Activated CD8-positive, alpha-beta T cell treated with anti-CD3 and anti-CD28 coated beads, Interleukin-2, amount 10 ng/mL, durations not matched to agents 7 days and 5 days (primary cell): Measurements from ENCODE around the gene NAT8L. TPM values are rescaled to one million over a fixed set of nuclear protein-coding genes. Genes with fewer than 3 reads are reported as not detected.

Experiments used
- ATAC-seq: fragments of 150-1000 bp; cut with Tn5 transposase; one replicate; pipeline ENCODE4 v1.10.0; 2021; ENCODE audit warnings: moderate library complexity
- CTCF ChIA-PET: fragments of 350-600 bp; sonication (Branson Sonifier 250); formaldehyde crosslinking; loops from one replicate; lab custom pipeline; 2021; ENCODE audit warnings: antibody characterized with exemption; lab: Charles Lee
- POLR2A ChIA-PET: fragments of 350-600 bp; sonication (Branson Sonifier 250); formaldehyde crosslinking; loops from one replicate; lab custom pipeline; 2021; ENCODE audit warnings: antibody characterized with exemption; lab: Charles Lee
- DNase-seq: peaks from one replicate; pipeline ENCODE4 v3.0.0-alpha.2; 2020
- H3K27ac Mint-ChIP-seq: one replicate; pipeline ENCODE4 v1.8.0; 2021; ENCODE audit warnings: mild to moderate bottlenecking, mixed read lengths
- H3K27me3 Mint-ChIP-seq: one replicate; pipeline ENCODE4 v1.8.0; 2021; ENCODE audit warnings: low read depth, mixed read lengths
- H3K36me3 Mint-ChIP-seq: one replicate; pipeline ENCODE4 v1.8.0; 2021; ENCODE audit warnings: low read depth, mixed read lengths
- H3K4me1 Mint-ChIP-seq: one replicate; pipeline ENCODE4 v1.8.0; 2021; ENCODE audit warnings: low read depth, mixed read lengths
- H3K4me3 Mint-ChIP-seq: one replicate; pipeline ENCODE4 v1.8.0; 2021; ENCODE audit warnings: mild to moderate bottlenecking, mixed read lengths
- H3K9me3 Mint-ChIP-seq: one replicate; pipeline ENCODE4 v1.8.0; 2022; ENCODE audit warnings: mixed read lengths; ENCODE audit not compliant: insufficient read depth
- total RNA-seq, 2 experiments: library from RNA; stranded (reverse); gene quantifications; one replicate each; pipeline ENCODE4 v1.2.3, GENCODE V29; 2021

Gene NAT8L
- total RNA-seq, 2 experiments from 2014 or later, result 0.05 TPM; not detected in 1

- ChIA-PET CTCF (no interaction called here), POLR2A (interaction anchor here (0.9 kb wide), 1 partner anchor 31 kb away, joined by 3 read pairs; no protein-coding TSS in a partner anchor)
- Mint-ChIP-seq H3K36me3 (no peaks in the 10 kb centered on the region), H3K4me3 (peak overlapping the region; percentile 49), H3K27ac (no peak overlapping the region), H3K4me1 (no peaks in the 10 kb centered on the region), H3K27me3 (peaks cover 17% of the 10 kb centered on the region), H3K9me3 (no peaks in the 10 kb centered on the region)
- DNase-seq (no peak), ATAC-seq (no peak)
These were observed 18.5 kb upstream of the NAT8L start for GRCh38 chr4:2040391-2041238.

GRCh38 chr4:2041239-2042130 is 17.6 kb upstream of the NAT8L start:
- peak overlapping the region; percentile 78 for H3K4me3 Mint-ChIP-seq
- ATAC-seq (peak; percentile 75), DNase-seq (peak; percentile 89)
- H3K27me3 Mint-ChIP-seq, result peaks cover 18% of the 10 kb centered on the region
- no peaks in the 10 kb centered on the region for H3K9me3 Mint-ChIP-seq
- no peaks in the 10 kb centered on the region for H3K4me1 Mint-ChIP-seq
- H3K27ac Mint-ChIP-seq, result no peak overlapping the region
- CTCF ChIA-PET, result no interaction called here
- POLR2A ChIA-PET, result interaction anchor here (0.9 kb wide), 1 partner anchor 32 kb away, joined by 3 read pairs; no protein-coding TSS in a partner anchor
- H3K36me3 Mint-ChIP-seq, result no peaks in the 10 kb centered on the region

- Mint-ChIP-seq H3K27me3 (peaks cover 16% of the 10 kb centered on the region), H3K27ac (no peak overlapping the region), H3K9me3 (no peaks in the 10 kb centered on the region), H3K4me1 (no peaks in the 10 kb centered on the region), H3K4me3 (peak overlapping the region; percentile 57), H3K36me3 (no peaks in the 10 kb centered on the region)
- ATAC-seq (peak; percentile 66), DNase-seq (peak; percentile 51)
- ChIA-PET POLR2A (interaction anchor here (0.6 kb wide), 1 partner anchor 33 kb away, joined by 3 read pairs; no protein-coding TSS in a partner anchor), CTCF (no interaction called here)
These were observed 16.8 kb upstream of the NAT8L start for GRCh38 chr4:2042204-2042946.

- Mint-ChIP-seq H3K27ac (no peak overlapping the region), H3K36me3 (no peaks in the 10 kb centered on the region)
- POLR2A ChIA-PET, result interaction anchor here (0.6 kb wide), 1 partner anchor 34 kb away, joined by 3 read pairs; no protein-coding TSS in a partner anchor
These were observed 16.2 kb upstream of the NAT8L start for GRCh38 chr4:2042947-2043395.

GRCh38 chr4:2043396-2044118 is 15.6 kb upstream of the NAT8L start:
- DNase-seq (no peak), ATAC-seq (no peak)
- peaks cover 16% of the 10 kb centered on the region for H3K27me3 Mint-ChIP-seq
- CTCF ChIA-PET, result no interaction called here
- H3K4me3 Mint-ChIP-seq, result no peak overlapping the region
- no peak overlapping the region for H3K27ac Mint-ChIP-seq
- H3K9me3 Mint-ChIP-seq, result no peaks in the 10 kb centered on the region
- POLR2A ChIA-PET, result interaction anchor here (0.6 kb wide), 1 partner anchor 34 kb away, joined by 3 read pairs; no protein-coding TSS in a partner anchor
- no peaks in the 10 kb centered on the region for H3K4me1 Mint-ChIP-seq
- no peaks in the 10 kb centered on the region for H3K36me3 Mint-ChIP-seq

More at GRCh38 chr4:2042947-2043395, 16.2 kb upstream of the NAT8L start:
- Mint-ChIP-seq H3K9me3 (no peaks in the 10 kb centered on the region), H3K4me1 (no peaks in the 10 kb centered on the region), H3K27me3 (peaks cover 16% of the 10 kb centered on the region), H3K4me3 (peak overlapping the region; percentile 57)
- CTCF ChIA-PET, result no interaction called here
- DNase-seq (no peak), ATAC-seq (no peak)

- ChIA-PET POLR2A (no interaction called here), CTCF (no interaction called here)
- H3K27me3 Mint-ChIP-seq, result peaks cover 11% of the 10 kb centered on the region
- H3K9me3 Mint-ChIP-seq, result no peaks in the 10 kb centered on the region
- DNase-seq (no peak), ATAC-seq (no peak)
- H3K27ac Mint-ChIP-seq, result no peak overlapping the region
- no peaks in the 10 kb centered on the region for H3K36me3 Mint-ChIP-seq
- no peak overlapping the region for H3K4me3 Mint-ChIP-seq
- no peaks in the 10 kb centered on the region for H3K4me1 Mint-ChIP-seq
These were observed 15.0 kb upstream of the NAT8L start for GRCh38 chr4:2044119-2044485.

- CTCF ChIA-PET, result no interaction called here
- Mint-ChIP-seq H3K9me3 (no peaks in the 10 kb centered on the region), H3K4me1 (no peaks in the 10 kb centered on the region), H3K27me3 (peaks cover 10% of the 10 kb centered on the region), H3K27ac (no peak overlapping the region), H3K36me3 (no peaks in the 10 kb centered on the region), H3K4me3 (no peak overlapping the region)
- ATAC-seq, result no peak
- POLR2A ChIA-PET, result no interaction called here
- DNase-seq, result no peak
These were observed 14.3 kb upstream of the NAT8L start for GRCh38 chr4:2044542-2045517.

- Mint-ChIP-seq H3K9me3 (no peaks in the 10 kb centered on the region), H3K27ac (no peak overlapping the region), H3K27me3 (peaks cover 9% of the 10 kb centered on the region), H3K36me3 (no peaks in the 10 kb centered on the region), H3K4me1 (no peaks in the 10 kb centered on the region), H3K4me3 (no peak overlapping the region)
- DNase-seq (no peak), ATAC-seq (no peak)
- ChIA-PET CTCF (no interaction called here), POLR2A (no interaction called here)
These were observed 13.6 kb upstream of the NAT8L start for GRCh38 chr4:2045518-2045951.

GRCh38 chr4:2046031-2046961 is 12.8 kb upstream of the NAT8L start:
- no peak for DNase-seq
- Mint-ChIP-seq H3K4me3 (no peak overlapping the region), H3K4me1 (no peaks in the 10 kb centered on the region), H3K27ac (no peak overlapping the region), H3K27me3 (peaks cover 12% of the 10 kb centered on the region), H3K9me3 (no peaks in the 10 kb centered on the region), H3K36me3 (no peaks in the 10 kb centered on the region)
- no peak for ATAC-seq
- POLR2A ChIA-PET, result no interaction called here
- CTCF ChIA-PET, result no interaction called here
